Measurements from ENCODE around the gene SLAMF9.

SLAMF9 gene

DNA sequence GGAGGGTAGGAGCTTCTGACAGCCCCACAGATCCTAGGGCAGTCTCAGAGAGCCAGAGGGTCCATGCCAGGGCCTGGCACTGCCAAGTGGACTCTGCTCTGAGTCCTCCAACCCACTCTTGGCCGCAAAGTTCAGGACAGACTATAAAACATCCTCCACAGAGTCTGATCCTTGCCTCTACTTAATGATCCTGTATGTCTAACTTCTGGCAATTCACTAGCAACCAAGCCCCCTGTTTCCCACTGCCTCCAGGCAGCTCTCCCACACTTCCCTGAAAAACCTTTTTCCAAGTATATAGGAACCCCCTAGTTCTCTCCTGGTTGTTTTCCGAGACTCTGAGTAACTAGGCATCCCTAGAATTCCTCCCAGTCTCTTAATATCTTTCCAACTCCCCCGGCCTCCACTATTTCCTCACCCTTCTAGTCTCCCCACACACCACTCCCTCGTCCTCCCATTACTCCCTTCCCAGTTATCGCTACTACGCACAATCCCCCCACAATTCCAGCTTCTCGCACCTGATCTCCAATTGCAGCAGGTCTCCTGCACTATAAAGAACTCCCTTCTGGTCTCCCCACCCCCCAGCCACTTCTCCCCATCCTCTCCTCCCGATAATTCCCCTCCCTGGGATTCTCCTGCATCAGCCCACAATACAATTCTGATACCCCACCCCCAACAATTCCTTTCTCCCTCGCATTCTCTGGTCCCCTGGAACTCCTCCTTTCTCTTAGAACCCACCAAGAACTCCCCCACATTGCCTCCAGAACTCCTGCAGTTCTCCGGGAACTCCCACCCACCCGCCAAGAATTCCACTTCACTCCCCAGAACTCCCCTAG, 9.2 kb downstream of the SLAMF9 start:
- H2AFZ ChIP-seq (ENCODE audit: low read length), result peak overlapping the region; percentile 73
- H3K4me3 ChIP-seq (ENCODE audit: low read length, poor library complexity, severe bottlenecking), result peak overlapping the region; percentile 73

DNA sequence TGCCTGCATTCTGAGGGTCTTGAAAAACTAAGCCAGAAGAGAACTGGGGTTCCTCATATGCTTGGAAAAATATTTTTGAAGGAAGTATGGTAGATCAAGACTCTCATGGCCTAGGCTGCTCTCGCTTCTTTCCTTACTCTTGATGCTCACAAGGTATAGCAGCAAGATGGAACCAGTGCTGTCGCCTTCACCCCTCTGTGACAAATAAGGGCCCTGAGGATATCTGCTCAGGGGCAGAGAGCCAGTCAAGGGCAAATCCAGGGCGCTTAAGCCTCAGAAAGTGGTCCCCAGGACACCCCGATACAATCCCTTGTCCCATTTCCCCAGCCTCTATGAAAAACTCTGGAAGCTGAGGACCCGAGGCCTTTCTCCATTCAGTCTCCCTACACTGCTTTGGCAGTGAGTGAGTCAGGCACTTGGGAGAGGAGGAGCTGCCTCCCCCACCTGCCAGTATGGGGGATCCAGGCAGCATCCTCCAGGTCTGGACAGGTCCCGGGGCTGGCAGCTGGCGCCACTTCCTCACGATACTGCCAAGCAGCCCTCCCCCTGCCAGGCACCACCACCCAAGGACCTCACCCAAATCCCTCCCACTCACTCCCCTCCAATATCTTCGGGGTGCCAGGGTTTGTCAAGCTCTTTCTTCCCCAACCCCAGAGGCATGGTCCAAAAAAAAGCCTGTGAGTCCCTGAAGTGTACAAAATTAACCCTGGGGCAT, 10.0 kb downstream of the SLAMF9 start:
- H3K79me2 ChIP-seq (ENCODE audit: insufficient read depth, low read length), result no peaks in the 10 kb centered on the region
- no peak for TF ChIP-seq EZH2phosphoT487 (IDR thresholded peaks at IDR 0.05; ENCODE audit: borderline replicate concordance)
- TF ChIP-seq, protein P1, sequence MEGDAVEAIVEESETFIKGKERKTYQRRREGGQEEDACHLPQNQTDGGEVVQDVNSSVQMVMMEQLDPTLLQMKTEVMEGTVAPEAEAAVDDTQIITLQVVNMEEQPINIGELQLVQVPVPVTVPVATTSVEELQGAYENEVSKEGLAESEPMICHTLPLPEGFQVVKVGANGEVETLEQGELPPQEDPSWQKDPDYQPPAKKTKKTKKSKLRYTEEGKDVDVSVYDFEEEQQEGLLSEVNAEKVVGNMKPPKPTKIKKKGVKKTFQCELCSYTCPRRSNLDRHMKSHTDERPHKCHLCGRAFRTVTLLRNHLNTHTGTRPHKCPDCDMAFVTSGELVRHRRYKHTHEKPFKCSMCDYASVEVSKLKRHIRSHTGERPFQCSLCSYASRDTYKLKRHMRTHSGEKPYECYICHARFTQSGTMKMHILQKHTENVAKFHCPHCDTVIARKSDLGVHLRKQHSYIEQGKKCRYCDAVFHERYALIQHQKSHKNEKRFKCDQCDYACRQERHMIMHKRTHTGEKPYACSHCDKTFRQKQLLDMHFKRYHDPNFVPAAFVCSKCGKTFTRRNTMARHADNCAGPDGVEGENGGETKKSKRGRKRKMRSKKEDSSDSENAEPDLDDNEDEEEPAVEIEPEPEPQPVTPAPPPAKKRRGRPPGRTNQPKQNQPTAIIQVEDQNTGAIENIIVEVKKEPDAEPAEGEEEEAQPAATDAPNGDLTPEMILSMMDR (conservative IDR thresholded peaks at IDR 0.05; ENCODE audit: low read length), result no peak
- no peak overlapping the region for H2AFZ ChIP-seq (ENCODE audit: low read length)
- no peak overlapping the region for H3K9ac ChIP-seq (ENCODE audit: low read depth, low read length, poor library complexity, severe bottlenecking)
- no peaks in the 10 kb centered on the region for H4K20me1 ChIP-seq (ENCODE audit: insufficient read depth, low read length, poor library complexity, severe bottlenecking)
- no peaks in the 10 kb centered on the region for H3K9me3 ChIP-seq (ENCODE audit: insufficient read depth, low read depth, low read length)
- H3K4me2 ChIP-seq (ENCODE audit: low read depth, low read length, poor library complexity, severe bottlenecking), result peak overlapping the region; percentile 89
- no peaks in the 10 kb centered on the region for H3K9me2 ChIP-seq (replicated peaks; ENCODE audit: low read depth, low read length)
- no peaks in the 10 kb centered on the region for H3K27me3 ChIP-seq (ENCODE audit: insufficient read depth, low read length, poor library complexity, severe bottlenecking)
- H3K4me1 ChIP-seq (ENCODE audit: insufficient read depth, low read length, poor library complexity, severe bottlenecking), result peaks cover 6% of the 10 kb centered on the region
- H3K36me3 ChIP-seq (ENCODE audit: insufficient read depth, low read length), result no peaks in the 10 kb centered on the region
- H3F3A ChIP-seq (ENCODE audit: low read depth), result no peaks in the 10 kb centered on the region
- no peak overlapping the region for H3K4me3 ChIP-seq (ENCODE audit: low read length, poor library complexity, severe bottlenecking)

More for the DNA sequence above, 9.2 kb downstream of the SLAMF9 start:
- Histone ChIP-seq H3K9me3 (ENCODE audit: insufficient read depth, low read depth, low read length) (no peaks in the 10 kb centered on the region), H3F3A (ENCODE audit: low read depth) (no peaks in the 10 kb centered on the region), H3K4me1 (ENCODE audit: insufficient read depth, low read length, poor library complexity, severe bottlenecking) (peaks cover 6% of the 10 kb centered on the region), H3K27me3 (ENCODE audit: insufficient read depth, low read length, poor library complexity, severe bottlenecking) (no peaks in the 10 kb centered on the region), H4K20me1 (ENCODE audit: insufficient read depth, low read length, poor library complexity, severe bottlenecking) (no peaks in the 10 kb centered on the region), H3K36me3 (ENCODE audit: insufficient read depth, low read length) (no peaks in the 10 kb centered on the region), H3K4me2 (ENCODE audit: low read depth, low read length, poor library complexity, severe bottlenecking) (peak overlapping the region; percentile 89), H3K79me2 (ENCODE audit: insufficient read depth, low read length) (no peaks in the 10 kb centered on the region), H3K9ac (ENCODE audit: low read depth, low read length, poor library complexity, severe bottlenecking) (peak overlapping the region; percentile 35), H3K9me2 (replicated peaks; ENCODE audit: low read depth, low read length) (no peaks in the 10 kb centered on the region)
- TF ChIP-seq EZH2phosphoT487 (IDR thresholded peaks at IDR 0.05; ENCODE audit: borderline replicate concordance), result no peak
- TF ChIP-seq, protein P1 (conservative IDR thresholded peaks at IDR 0.05; ENCODE audit: low read length), result no peak

- Histone ChIP-seq H3K4me3 (ENCODE audit: low read length, poor library complexity, severe bottlenecking) (no peak overlapping the region), H2AFZ (ENCODE audit: low read length) (no peak overlapping the region), H3K9me3 (ENCODE audit: insufficient read depth, low read depth, low read length) (no peaks in the 10 kb centered on the region), H3F3A (ENCODE audit: low read depth) (no peaks in the 10 kb centered on the region), H4K20me1 (ENCODE audit: insufficient read depth, low read length, poor library complexity, severe bottlenecking) (no peaks in the 10 kb centered on the region), H3K9me2 (replicated peaks; ENCODE audit: low read depth, low read length) (no peaks in the 10 kb centered on the region), H3K79me2 (ENCODE audit: insufficient read depth, low read length) (no peaks in the 10 kb centered on the region), H3K36me3 (ENCODE audit: insufficient read depth, low read length) (no peaks in the 10 kb centered on the region), H3K27me3 (ENCODE audit: insufficient read depth, low read length, poor library complexity, severe bottlenecking) (no peaks in the 10 kb centered on the region), H3K9ac (ENCODE audit: low read depth, low read length, poor library complexity, severe bottlenecking) (no peak overlapping the region), H3K4me1 (ENCODE audit: insufficient read depth, low read length, poor library complexity, severe bottlenecking) (peaks cover 6% of the 10 kb centered on the region), H3K4me2 (ENCODE audit: low read depth, low read length, poor library complexity, severe bottlenecking) (no peak overlapping the region)
- TF ChIP-seq EZH2phosphoT487 (IDR thresholded peaks at IDR 0.05; ENCODE audit: borderline replicate concordance), result no peak
- TF ChIP-seq, protein P1 (conservative IDR thresholded peaks at IDR 0.05; ENCODE audit: low read length), result no peak
These were observed 10.8 kb downstream of the SLAMF9 start for GRCh38 chr1:159943278-159943640.
